Embryonic facial prominence (tissue), 1 donor: Measurements from ENCODE around the gene PSMA2.
"Not testable (repeated sequence)": the region's sequence is repeated elsewhere in the genome, so short reads cannot be mapped to it uniquely, and the experiment has no call there.

Source experiments
- DNase-seq: peaks from one replicate; pipeline ENCODE4 v3.0.0-alpha.2; 2016; ENCODE audit errors: extremely low spot score

Gene PSMA2

GRCh38 chr7:42907316-42907715 lies 24.7 kb downstream of the PSMA2 start:
- DNase-seq, result no peak

- DNase-seq, result no peak
Measured at GRCh38 chr7:42906181-42906580, 25.8 kb downstream of the PSMA2 start.

- DNase-seq, result no peak
Measured at GRCh38 chr7:42902331-42902730, 29.6 kb downstream of the PSMA2 start.

- DNase-seq, result no peak
Measured at GRCh38 chr7:42900842-42901241, 31.1 kb downstream of the PSMA2 start.

GRCh38 chr7:42893346-42894240 lies 38.4 kb downstream of the PSMA2 start:
- no peak for DNase-seq

- no peak for DNase-seq
Measured at GRCh38 chr7:42886893-42887505, 45.0 kb downstream of the PSMA2 start.

- DNase-seq, result no peak
Measured at GRCh38 chr7:42886129-42886528, 45.8 kb downstream of the PSMA2 start.

- not testable (repeated sequence) for DNase-seq
Measured at GRCh38 chr7:42885183-42885582, 46.8 kb downstream of the PSMA2 start.

GRCh38 chr7:42883950-42884349 lies 48.0 kb downstream of the PSMA2 start:
- DNase-seq, result no peak

- DNase-seq, result no peak
Measured at GRCh38 chr7:42880392-42880791, 51.6 kb downstream of the PSMA2 start.

GRCh38 chr7:42878303-42878702 lies 53.7 kb downstream of the PSMA2 start:
- DNase-seq, result no peak

- DNase-seq, result no peak
Measured at GRCh38 chr7:42877862-42878261, 54.1 kb downstream of the PSMA2 start.

- no peak for DNase-seq
Measured at GRCh38 chr7:42876182-42877068, 55.5 kb downstream of the PSMA2 start.

GRCh38 chr7:42869131-42870020 lies 62.6 kb downstream of the PSMA2 start:
- DNase-seq, result no peak

- DNase-seq, result no peak
Measured at GRCh38 chr7:42868480-42868879, 63.5 kb downstream of the PSMA2 start.
